Kasumi-1 (cell line): ENCODE results near the gene ZNF892.
"Not testable (repeated sequence)": the region's sequence is repeated elsewhere in the genome, so short reads cannot be mapped to it uniquely, and the experiment has no call there.

Experiments used
- DNase-seq, 2 experiments: peaks; one replicate each; lab custom pipeline; 2025; lab: John Stamatoyannopoulos, UW

ZNF892 gene

DNA sequence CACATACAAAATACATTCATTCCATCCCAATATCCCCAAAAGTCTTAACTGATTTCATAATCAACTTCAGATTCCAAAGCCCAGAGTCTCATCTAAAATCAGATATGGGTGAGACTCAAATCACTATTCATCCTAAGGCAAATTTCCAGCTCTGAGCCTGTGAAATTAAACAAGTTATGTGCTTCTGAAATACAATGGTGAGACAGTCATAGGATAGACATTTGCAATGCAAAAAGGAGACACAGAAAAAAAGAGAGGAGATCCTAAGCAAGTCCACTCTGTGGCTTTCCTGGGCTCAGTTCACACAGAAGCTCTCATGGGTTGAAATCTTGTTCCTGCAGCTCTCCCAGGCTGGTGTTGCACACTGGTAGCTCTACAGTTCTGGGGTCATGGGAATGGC lies 18.3 kb downstream of the ZNF892 start:
- no peak for DNase-seq

DNA sequence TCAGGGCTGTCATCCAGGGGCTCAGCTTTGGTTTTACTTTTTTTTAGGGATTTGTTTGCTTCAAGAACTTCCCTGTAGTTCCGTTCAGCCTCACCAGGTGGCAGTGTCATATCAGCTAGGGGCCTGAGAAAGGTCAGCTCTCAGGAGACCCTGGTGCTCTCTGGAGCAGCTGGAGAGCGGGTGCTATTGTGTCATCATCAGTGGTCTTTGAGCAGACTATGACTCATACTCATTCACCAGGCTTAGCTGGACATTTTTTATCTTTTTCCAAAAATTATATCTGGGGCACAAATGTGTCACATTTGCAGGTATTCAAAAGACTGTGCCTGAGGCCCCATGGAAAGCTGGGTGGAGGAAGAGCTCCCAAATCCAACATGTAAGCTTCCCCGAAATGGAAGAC lies 24.4 kb downstream of the ZNF892 start:
- peak; percentile 51 to 67 for DNase-seq

DNA sequence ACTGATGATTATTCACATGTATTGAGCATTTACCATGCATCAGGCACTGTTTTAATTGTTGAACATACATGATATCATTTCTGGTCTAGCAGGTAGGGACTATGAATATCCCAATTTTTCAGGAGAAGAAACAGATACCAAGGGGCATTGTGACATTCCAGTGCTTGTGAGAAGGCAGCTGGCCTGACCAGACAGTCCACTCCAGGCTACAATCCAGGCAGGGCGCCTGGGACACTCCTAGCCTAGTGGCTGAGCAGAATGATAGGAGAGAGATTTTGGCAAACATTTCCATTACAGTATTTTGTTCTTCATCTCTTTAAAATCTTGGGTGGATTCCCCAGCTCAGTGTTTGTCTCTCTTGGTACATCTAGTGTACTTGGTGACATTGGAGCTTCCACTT lies 24.9 kb downstream of the ZNF892 start:
- no peak for DNase-seq

DNA sequence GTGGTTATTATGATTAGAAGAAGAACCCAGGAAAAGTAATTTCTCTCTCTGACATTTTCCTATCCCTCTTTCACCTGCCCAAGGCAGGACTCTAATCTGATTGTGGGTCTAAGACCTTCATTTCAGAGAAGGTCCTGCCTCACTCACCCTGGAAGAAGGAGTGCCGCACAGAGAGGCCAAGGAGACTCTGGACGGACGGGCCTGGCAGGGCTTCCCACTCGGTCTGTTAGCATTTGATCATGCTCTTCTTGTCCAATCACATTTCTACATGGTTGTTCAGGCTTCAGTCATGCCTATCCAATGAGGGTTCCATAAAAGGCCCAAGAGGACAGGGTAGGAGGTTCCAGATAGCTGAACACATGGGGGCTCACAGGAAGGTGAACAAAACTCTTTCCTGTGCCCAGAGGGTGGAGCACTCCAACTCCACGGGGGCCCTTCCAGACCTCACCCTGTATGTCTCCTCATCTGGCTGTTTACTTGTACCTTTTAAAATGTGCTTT lies 27.0 kb downstream of the ZNF892 start:
- no peak for DNase-seq

DNA sequence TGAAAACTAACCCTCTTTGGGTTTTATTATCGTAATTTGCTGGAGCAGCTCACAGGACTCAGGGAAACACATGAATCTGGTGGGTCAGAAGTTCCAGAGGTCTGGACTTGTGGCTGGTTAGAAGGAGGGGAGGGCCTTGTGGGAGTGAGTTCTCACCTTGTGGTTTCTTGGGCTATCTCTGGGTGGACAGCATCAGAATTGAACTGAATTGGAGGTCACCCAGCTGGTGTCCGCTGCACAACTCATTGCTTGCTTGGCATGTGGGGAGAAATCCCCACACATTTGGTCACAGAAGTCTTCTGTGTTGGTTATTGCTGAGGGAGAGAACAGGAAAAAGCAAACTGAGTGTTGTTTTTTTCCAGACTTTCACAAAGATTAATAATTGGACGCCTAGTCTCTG lies 27.5 kb downstream of the ZNF892 start:
- no peak for DNase-seq

DNA sequence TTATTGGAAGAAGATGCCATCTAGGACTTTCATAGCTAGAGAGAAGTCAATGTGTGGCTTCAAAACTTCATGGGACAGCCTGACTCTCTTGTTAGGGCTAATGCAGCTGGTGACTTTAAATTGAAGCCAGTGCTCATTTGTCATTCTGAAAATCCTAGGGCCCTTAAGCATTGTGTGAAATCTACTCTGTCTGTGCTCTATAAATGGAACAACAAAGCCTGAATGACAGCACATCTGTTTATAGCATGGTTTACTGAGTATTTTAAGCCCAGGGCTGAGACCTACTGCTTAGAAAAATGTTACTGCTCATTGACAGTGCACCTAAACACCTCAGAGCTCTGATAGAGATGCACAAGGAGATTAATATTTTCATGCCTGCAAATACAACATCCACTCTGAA lies 30.8 kb downstream of the ZNF892 start:
- no peak for DNase-seq

DNA sequence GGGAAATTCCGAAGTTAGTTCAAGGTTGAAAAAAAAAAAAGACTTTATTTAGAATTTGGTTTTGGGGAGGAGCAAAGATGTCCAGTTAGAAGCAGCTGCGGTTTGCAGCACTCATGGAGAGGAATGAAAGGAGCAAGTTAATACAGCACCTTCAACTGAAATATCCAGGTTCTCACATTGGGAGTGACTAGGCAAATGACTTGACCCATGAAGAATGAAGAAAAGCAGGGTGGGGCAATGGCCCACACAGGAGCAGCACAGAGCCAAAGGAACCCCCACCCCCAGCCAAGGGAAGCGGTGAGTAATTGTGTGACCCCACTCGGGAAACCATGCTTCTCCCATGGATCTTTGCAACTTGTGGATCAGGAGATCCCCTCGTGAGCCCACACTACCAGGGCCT lies 32.8 kb downstream of the ZNF892 start:
- DNase-seq, result no peak

DNA sequence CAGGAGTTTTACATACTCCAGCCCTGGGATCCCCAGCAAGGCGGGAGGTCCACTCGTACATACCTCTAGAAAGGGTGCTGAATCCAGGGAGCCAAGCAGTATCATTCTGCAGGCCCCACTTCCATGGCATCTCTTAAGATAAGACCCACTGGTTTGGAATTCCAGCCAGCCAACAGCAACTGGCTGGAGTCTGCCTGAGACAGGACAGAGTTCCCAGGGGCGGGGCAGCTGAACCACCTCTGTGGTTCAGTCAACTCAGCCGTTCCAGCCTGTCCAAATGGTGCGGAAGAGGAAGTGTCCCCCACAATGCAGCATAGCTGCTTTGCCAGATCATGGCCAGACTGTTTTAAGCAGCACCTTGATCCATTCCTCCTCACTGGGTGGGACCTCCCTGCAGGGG lies 33.2 kb downstream of the ZNF892 start:
- DNase-seq, result no peak

DNA sequence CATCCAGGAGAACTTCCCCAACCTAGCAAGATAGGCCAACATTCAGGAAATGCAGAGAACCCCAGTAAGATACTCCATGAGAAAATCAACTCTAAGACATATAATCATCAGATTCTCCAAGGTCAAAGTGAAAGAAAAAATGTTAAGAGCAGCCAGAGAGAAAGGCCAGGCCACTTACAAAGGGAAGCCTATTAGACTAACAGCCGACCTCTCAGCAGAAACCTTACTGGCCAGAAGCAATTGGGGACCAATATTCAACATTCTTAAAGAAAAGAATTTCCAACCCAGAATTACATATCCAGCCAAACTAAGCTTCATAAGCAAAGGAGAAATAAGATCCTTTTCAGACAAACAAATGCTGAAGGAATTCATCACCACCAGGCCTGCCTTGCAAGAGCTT lies 34.8 kb downstream of the ZNF892 start:
- DNase-seq, result not testable (repeated sequence)
